ENCODE measurements around the gene OR5AU1.

- no peak for TF ChIP-seq EZH2 (IDR thresholded peaks at IDR 0.05; ENCODE audit: low read depth)
- no peak for TF ChIP-seq CTCF (conservative IDR thresholded peaks at IDR 0.05)
These were observed 46.0 kb upstream of the OR5AU1 start for GRCh38 chr14:21201732-21202462.
